Frontal cortex (tissue), 4 donors: Measurements from ENCODE around the gene DCAF4. TPM values are rescaled to one million over a fixed set of nuclear protein-coding genes. Genes with fewer than 3 reads are reported as not detected.
"Not testable (repeated sequence)": the region's sequence is repeated elsewhere in the genome, so short reads cannot be mapped to it uniquely, and the experiment has no call there.

Experiments
- DNase-seq, 2 donors: peaks; one replicate each; pipeline ENCODE4 v3.0.0; 2012; ENCODE audit warnings: low spot score in 2 of 2
- FAIRE-seq: peaks from 2 replicates; lab custom pipeline; 2012; peaks lifted over from hg19 to GRCh38; lab: Jason Lieb, UNC
- total RNA-seq: library from RNA; depleted of rRNA; stranded (reverse); fragments of >200 nt; gene quantifications from one replicate; pipeline ENCODE4 v1.2.3, GENCODE V29; 2014
- donor health status: control.
- donor health status: control.
- donor health status: control.

The DCAF4 gene
- total RNA-seq, 1 donor from 2014 or later: 9.4 TPM

DNA sequence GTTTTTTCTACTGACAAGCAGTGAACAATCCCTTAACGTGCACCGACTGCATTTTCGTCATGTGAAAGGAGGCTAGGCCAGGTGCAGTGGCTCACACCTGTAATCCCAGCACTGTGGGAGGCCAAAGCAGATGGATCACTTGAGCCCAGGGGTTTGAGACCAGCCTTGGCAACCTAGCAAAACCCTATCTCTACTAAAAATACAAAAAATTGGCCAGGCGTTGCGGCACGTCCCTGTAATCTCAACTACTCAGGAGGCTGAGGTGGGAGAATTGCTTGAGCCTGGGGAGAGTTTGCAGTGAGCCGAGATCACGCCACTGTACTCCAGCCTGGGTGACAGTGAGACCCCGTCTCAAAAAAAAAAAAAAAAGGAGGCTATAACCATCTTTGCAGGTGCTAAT is 78.4 kb downstream of the DCAF4 start:
- not testable (repeated sequence) for FAIRE-seq, DNase-seq

DNA sequence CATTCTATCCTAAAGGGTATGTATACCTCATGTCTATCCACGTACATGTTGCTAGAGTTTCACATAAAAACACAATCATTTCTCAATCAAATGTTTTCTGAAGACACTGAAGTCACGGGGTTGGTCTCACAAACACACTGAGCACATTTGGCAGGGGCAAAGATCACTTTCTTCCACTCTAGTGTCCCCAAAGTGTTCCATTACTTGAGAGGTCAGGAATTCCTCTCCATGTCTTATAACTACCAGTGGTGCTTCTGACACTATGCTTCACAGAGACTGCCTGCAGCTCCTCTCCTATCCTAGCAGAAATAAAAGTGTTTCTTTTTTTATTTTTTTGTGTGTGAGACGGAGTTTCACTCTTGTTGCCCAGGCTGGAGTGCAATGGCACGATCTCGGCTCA is 81.6 kb downstream of the DCAF4 start:
- DNase-seq (no peak), FAIRE-seq (no peak)

- no peak for DNase-seq
- FAIRE-seq: no peak
Observed at GRCh38 chr14:73008501-73008900, 82.2 kb downstream of the DCAF4 start.

Other genes with a start within 250 kb of the DCAF4 start
- gene DPF3, start 32.4 kb upstream of the DCAF4 start, total RNA-seq: 5.7 TPM
- gene ZFYVE1, start 100.6 kb downstream of the DCAF4 start, total RNA-seq: 11.8 TPM
- 51.0 TPM for gene RBM25, start 132.1 kb downstream of the DCAF4 start, total RNA-seq
- gene PSEN1, start 210.0 kb downstream of the DCAF4 start, total RNA-seq: 72.2 TPM